ENCODE data around the gene RPL38. TPM values are rescaled to one million over a fixed set of nuclear protein-coding genes. Genes with fewer than 3 reads are reported as not detected.

Gene RPL38
- total RNA-seq, 2 donors from 2014 or later = 1,542 to 1,684 TPM

DNA sequence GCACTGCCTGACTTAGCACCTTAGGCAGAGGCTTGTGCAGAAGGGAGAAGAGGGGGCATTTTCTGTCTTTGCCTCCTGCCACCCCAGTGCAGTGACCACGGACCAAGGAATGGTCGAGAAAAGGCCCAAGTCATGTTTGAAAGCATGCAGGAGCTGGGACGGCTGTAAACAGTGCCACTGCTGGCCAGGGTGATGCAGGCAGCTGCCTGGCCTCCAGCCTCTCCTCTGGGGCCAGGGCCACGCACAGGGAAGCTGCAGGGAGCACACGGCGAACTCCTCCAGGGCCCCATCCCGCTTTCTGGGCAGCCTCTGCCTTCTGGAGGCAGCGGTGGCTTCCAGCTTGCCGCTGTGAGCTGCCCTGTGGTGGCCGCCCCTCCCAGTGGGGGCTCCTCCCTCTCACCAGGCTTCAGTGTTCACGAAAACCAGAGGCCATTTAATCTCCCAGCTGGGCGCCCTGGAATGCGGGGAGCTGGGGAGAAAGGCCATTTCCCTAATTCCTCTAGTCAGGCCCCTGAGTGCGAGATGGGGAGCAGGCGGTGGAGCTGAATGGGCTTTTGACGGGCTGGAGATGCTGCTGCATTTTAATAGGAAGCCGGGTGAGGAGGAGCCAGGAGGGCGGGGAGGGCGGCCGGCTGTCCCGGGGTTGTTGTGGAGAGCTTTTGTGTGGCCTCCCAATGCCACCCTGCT is 41.8 kb downstream of the RPL38 start:
- Mint-ChIP-seq H3K27ac (peak overlapping the region; percentile 51), H3K4me3 (no peak overlapping the region), H3K4me1 (peaks cover 5% of the 10 kb centered on the region), H3K36me3 (ENCODE audit: low read depth) (no peaks in the 10 kb centered on the region), H3K27me3 (no peaks in the 10 kb centered on the region)
- DNase-seq (no peak), ATAC-seq (no peak)
- H3K9me3 ChIP-seq (ENCODE audit: control insufficient read depth, low read length, poor library complexity, severe bottlenecking) = no peaks in the 10 kb centered on the region

DNA sequence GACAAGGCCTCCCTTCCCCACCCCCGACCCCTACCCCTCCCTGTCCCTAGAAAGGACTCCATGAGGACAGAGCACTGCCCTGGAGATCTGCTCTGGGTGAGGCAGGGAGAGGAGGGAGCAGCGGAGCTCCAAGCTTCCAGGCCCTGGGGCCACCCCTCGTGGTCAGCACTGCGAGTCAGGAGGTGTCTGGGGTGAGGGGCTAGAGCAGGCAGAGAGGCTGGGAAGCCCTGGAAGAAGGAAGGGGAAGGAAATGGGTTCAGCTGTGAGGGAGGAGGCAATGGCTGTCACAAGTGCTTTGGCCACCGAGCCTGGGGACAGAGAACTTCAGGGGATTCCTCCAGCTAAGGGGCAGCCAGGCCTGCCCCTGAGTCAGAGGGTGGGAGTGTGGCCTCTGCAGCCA is 42.4 kb downstream of the RPL38 start:
- Mint-ChIP-seq H3K36me3 (ENCODE audit: low read depth) (no peaks in the 10 kb centered on the region), H3K4me1 (peaks cover 5% of the 10 kb centered on the region), H3K27me3 (no peaks in the 10 kb centered on the region), H3K4me3 (no peak overlapping the region), H3K27ac (peak overlapping the region; percentile 51)
- no peaks in the 10 kb centered on the region for H3K9me3 ChIP-seq (ENCODE audit: control insufficient read depth, low read length, poor library complexity, severe bottlenecking)
- DNase-seq = no peak
- ATAC-seq = no peak

DNA sequence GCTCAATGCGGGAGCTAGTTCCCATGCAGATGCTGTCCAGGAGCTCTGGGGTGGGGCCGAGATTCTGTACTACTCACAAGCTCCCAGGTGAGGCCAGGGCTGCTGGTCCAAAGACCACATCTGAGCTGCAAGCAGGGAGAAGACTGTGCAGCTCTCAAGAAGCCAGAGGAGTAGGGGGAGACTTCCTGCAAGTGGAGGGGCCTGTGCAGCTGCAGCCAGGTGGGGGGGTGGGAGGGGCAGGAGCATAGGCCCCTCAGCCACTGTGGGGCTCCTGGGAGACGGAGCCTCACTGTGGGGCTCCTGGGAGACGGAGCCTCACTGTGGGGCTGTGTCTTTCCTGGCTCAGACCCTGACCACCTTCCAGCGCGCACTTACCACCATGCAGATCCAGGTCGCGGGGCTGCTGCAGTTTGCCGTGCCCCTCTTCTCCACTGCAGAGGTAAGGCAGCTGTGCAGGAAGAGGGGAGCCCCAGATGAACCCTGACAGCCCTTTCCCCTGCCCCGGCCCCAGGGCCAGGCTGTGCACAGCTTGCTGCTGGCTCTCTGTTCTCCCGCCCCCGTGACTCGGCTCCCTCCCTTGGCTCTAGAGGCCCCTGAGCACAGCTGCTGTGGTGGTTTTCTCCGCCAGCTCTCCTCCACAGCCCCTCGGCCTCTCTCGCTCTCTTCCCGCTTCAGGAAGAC is 46.3 kb downstream of the RPL38 start:
- no peak for ATAC-seq
- Mint-ChIP-seq H3K4me1 (peaks cover 7% of the 10 kb centered on the region), H3K4me3 (no peak overlapping the region), H3K27me3 (no peaks in the 10 kb centered on the region), H3K36me3 (ENCODE audit: low read depth) (peaks cover 2% of the 10 kb centered on the region), H3K27ac (no peak overlapping the region)
- no peaks in the 10 kb centered on the region for H3K9me3 ChIP-seq (ENCODE audit: control insufficient read depth, low read length, poor library complexity, severe bottlenecking)
- no peak for DNase-seq

DNA sequence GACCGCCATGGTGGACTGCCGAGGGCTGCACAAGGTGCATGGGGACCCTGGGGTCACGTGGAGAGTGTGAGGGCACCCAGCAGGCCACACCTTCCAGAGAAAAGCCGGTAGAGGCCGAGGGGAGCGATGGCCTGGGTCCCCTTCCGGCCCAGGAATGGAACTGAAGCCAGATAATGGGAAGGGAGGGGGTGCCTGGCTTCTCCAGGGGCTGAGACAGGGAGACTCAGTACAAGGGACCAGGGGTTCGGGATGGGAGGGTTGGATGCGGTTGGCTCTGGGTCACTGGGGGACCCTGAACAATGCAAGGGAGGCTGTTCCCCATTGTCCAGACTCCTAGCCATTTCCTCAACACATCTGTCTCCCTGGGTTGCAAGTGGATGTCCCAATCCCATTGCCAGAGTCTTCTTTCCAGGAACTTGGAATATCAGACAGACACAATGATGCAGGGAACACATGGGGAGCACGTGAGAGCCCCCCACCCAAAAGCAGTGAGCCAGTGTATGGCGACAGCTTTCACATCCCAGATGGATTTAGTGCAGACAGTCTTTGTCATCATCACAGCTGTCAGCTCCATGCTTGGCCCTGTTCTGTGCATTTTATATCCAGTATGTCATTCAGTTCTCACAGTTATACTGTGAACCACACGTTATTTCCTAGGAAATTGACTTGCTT is 47.0 kb downstream of the RPL38 start:
- no peaks in the 10 kb centered on the region for H3K9me3 ChIP-seq (ENCODE audit: control insufficient read depth, low read length, poor library complexity, severe bottlenecking)
- H3K27me3 Mint-ChIP-seq = no peaks in the 10 kb centered on the region
- H3K27ac Mint-ChIP-seq = peak overlapping the region; percentile 2
- H3K4me3 Mint-ChIP-seq = no peak overlapping the region
- H3K4me1 Mint-ChIP-seq = peaks cover 7% of the 10 kb centered on the region
- peaks cover 2% of the 10 kb centered on the region for H3K36me3 Mint-ChIP-seq (ENCODE audit: low read depth)
- DNase-seq (no peak), ATAC-seq (no peak)

DNA sequence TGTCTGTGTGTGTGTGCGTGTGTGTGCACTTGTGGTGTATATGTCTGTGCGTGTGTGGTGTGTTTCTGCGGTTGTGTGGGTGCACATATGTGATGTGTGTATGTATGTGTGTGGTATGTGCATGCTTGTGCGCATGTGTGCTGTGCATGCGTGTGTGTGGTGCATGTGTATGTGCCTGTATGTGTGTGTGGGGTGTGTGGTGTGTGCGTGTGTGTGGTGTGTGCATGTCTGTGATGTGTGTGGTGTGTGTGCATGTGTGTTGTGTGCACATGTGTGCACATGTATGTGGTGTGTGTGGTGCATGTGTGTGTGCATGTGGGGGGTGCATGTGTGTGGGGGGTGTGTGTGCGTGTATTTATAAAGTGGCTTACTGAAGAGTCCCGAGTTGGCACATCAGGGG is 47.6 kb downstream of the RPL38 start:
- H3K9me3 ChIP-seq (ENCODE audit: control insufficient read depth, low read length, poor library complexity, severe bottlenecking) = no peaks in the 10 kb centered on the region
- Mint-ChIP-seq H3K27ac (peak overlapping the region; percentile 2), H3K36me3 (ENCODE audit: low read depth) (peaks cover 2% of the 10 kb centered on the region), H3K4me3 (no peak overlapping the region), H3K27me3 (no peaks in the 10 kb centered on the region), H3K4me1 (peaks cover 7% of the 10 kb centered on the region)
- DNase-seq (no peak), ATAC-seq (no peak)

DNA sequence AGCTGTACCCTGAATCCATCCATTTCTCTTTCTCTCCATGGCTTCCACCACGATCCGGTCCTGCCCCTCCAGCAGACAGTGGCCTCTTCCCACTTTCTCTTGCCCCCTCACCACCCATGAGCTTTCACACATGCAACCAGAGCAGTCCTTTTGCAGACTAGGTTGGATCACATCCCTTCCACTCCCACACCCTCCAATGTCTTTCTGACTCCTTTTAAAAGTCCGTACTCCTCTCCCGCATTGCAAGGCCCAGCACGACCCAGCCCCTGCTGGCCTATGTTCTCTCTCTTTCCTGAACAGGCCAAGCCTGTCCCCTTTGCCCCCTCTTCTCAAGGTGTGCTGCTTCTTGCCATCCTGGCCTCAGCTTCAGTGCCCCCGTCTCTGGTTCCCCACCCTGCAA is 48.1 kb downstream of the RPL38 start:
- peak overlapping the region; percentile 2 for H3K27ac Mint-ChIP-seq
- H3K36me3 Mint-ChIP-seq (ENCODE audit: low read depth) = peaks cover 2% of the 10 kb centered on the region
- peaks cover 6% of the 10 kb centered on the region for H3K4me1 Mint-ChIP-seq
- H3K9me3 ChIP-seq (ENCODE audit: control insufficient read depth, low read length, poor library complexity, severe bottlenecking) = no peaks in the 10 kb centered on the region
- no peak overlapping the region for H3K4me3 Mint-ChIP-seq
- no peaks in the 10 kb centered on the region for H3K27me3 Mint-ChIP-seq
- ATAC-seq (no peak), DNase-seq (no peak)

DNA sequence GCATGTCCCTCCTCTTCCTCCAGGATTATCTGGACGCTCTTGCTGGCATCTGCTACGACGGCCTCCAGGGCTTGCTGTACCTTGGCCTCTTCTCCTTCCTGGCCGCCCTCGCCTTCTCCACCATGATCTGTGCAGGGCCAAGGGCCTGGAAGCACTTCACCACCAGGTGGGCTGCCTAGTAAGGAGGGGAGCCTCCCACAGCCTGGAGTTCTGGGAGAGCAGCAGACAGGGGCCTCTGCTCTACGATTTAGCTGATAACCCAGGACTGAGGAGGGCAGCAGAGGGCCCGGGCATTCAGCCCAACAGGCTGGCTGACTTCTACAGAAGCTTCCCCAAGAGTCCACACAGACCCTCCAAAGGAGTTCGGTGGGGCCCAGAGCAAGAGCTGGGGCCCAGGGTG is 48.7 kb downstream of the RPL38 start:
- Mint-ChIP-seq H3K4me1 (peaks cover 4% of the 10 kb centered on the region), H3K36me3 (ENCODE audit: low read depth) (peaks cover 2% of the 10 kb centered on the region), H3K27me3 (no peaks in the 10 kb centered on the region), H3K4me3 (no peak overlapping the region), H3K27ac (peak overlapping the region; percentile 72)
- no peak for ATAC-seq
- DNase-seq = no peak
- H3K9me3 ChIP-seq (ENCODE audit: control insufficient read depth, low read length, poor library complexity, severe bottlenecking) = no peaks in the 10 kb centered on the region

DNA sequence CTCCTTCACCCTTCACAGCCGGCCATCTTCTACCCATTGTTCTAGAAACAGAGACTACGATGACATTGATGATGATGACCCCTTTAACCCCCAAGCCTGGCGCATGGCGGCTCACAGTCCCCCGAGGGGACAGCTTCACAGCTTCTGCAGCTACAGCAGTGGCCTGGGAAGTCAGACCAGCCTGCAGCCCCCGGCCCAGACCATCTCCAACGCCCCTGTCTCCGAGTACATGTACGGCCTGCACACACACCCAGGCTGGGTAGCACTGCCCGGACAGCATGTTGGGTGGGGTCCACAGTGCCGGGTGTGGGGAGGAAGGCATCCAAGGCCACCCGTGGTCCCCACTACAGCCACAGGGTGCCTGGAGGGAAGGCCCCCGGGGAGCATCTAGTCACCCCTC is 49.6 kb downstream of the RPL38 start:
- H3K4me3 Mint-ChIP-seq = no peak overlapping the region
- peaks cover 2% of the 10 kb centered on the region for H3K36me3 Mint-ChIP-seq (ENCODE audit: low read depth)
- DNase-seq = no peak
- no peaks in the 10 kb centered on the region for H3K9me3 ChIP-seq (ENCODE audit: control insufficient read depth, low read length, poor library complexity, severe bottlenecking)
- no peak overlapping the region for H3K27ac Mint-ChIP-seq
- H3K4me1 Mint-ChIP-seq = peaks cover 4% of the 10 kb centered on the region
- H3K27me3 Mint-ChIP-seq = no peaks in the 10 kb centered on the region
- no peak for ATAC-seq

DNA sequence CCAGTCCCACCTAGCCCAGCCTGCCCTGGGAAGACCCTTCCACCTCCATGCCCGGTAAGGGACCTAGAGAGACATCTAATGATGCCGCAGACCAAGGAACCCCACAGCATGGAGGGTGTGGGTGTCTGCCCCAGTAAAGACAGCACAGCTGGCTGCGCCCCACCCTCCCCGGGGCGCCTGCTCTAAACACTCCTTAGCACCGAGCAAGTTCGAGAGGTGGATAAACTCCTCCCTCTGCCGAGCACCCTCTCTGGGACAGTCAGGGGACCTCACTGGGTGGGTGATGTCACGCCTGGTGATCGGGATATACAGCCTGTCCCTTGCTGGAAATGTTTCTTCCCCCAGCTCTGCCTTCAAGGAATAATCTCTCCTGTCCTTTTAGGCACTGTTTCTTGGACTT is 53.8 kb downstream of the RPL38 start:
- H3K9me3 ChIP-seq (ENCODE audit: control insufficient read depth, low read length, poor library complexity, severe bottlenecking) = no peaks in the 10 kb centered on the region
- Mint-ChIP-seq H3K36me3 (ENCODE audit: low read depth) (peaks cover 2% of the 10 kb centered on the region), H3K27ac (peak overlapping the region; percentile 16), H3K4me1 (no peaks in the 10 kb centered on the region), H3K27me3 (no peaks in the 10 kb centered on the region), H3K4me3 (no peak overlapping the region)
- ATAC-seq = no peak
- no peak for DNase-seq

DNA sequence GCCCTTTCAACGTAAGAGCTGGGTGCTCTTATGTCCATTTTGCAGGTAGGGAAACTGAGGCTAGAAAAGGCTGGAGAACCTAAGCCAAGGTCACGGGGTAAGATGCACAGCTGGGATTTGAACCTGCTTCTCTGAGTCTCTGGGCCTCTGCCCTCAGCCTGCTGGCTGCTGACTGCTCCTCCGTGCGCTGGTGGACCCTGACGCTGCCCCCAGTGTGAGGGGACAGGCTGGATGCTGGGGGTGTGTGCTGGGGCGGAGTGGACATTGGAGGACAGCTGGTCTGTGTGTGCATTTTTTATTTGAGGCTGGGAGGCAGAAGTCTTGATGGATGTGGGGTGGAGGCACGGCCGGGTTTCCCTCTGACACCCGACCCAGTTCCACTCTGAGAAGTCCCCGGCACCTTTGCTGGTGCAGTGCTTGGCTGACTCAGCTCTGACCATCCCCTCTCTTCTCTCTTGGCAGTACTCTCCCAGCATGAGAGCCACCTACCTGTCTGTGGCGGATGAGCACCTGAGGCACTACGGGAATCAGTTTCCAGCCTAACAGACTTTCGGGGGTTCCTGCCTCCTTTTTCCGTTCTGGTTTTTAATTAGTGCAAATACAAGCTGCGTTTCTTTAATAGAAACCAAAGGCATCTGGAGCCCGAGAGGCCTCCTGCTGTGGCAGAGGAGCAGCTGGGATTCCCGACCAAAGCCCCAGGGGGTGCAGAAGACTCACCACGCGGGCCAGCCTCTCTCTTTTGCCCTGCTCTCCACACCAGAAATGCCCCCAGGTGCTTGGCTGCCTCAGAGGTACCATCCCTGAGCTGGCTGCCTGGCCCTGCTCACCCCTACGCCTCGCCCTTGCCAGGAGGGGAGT is 56.4 kb downstream of the RPL38 start:
- DNase-seq = no peak
- H3K9me3 ChIP-seq (ENCODE audit: control insufficient read depth, low read length, poor library complexity, severe bottlenecking) = no peaks in the 10 kb centered on the region
- H3K4me3 Mint-ChIP-seq = peak overlapping the region; percentile 28
- H3K27me3 Mint-ChIP-seq = no peaks in the 10 kb centered on the region
- ATAC-seq = no peak
- no peak overlapping the region for H3K27ac Mint-ChIP-seq
- no peaks in the 10 kb centered on the region for H3K36me3 Mint-ChIP-seq (ENCODE audit: low read depth)
- peaks cover 4% of the 10 kb centered on the region for H3K4me1 Mint-ChIP-seq

Other genes with a start within 250 kb of the RPL38 start
- 10 to 100 TPM; 19.8 to 23.2 TPM for gene TTYH2, start 9.9 kb downstream of the RPL38 start, total RNA-seq
- 1 to 10 TPM; 4.1 to 4.2 TPM for gene DNAI2, start 70.6 kb downstream of the RPL38 start, total RNA-seq
- gene KIF19, start 122.5 kb downstream of the RPL38 start, total RNA-seq = 1 to 10 TPM; 2.3 to 2.8 TPM
- not detected for gene BTBD17, start 158.2 kb downstream of the RPL38 start, total RNA-seq
- gene GPR142, start 163.8 kb downstream of the RPL38 start, total RNA-seq = not detected
- gene GPRC5C, start 228.4 kb downstream of the RPL38 start, total RNA-seq = under 1 TPM in 1 of 2 donors, not detected in 1; 0.18 TPM

Measured in T-helper 17 cell (primary cell).